Stomach (tissue), 4 donors: ENCODE results near the gene ENDOD1.

ENCODE experiments used
- CTCF ChIP-seq, 7 experiments: fragments of 450-650 bp in 4 of 7; fragments of 200-600 bp in 3 of 7; sonication (generic) in 3 of 7; IDR thresholded peaks; one replicate each; pipeline ENCODE4 v1.5.1; 2016 to 2019; ENCODE audit warnings: antibody characterized with exemption in 7 of 7, control low read depth in 2 of 7, mild to moderate bottlenecking in 1 of 7
- POLR2A ChIP-seq, 4 donors: fragments of 450-650 bp; IDR thresholded peaks; one replicate each; pipeline ENCODE4 v1.6.1; 2016; ENCODE audit warnings: antibody characterized with exemption in 4 of 4, control low read depth in 2 of 4, mild to moderate bottlenecking in 1 of 4, moderate library complexity in 1 of 4

GRCh38 chr11:95134491-95134890, 44.8 kb downstream of the ENDOD1 start:
- TF ChIP-seq POLR2A (IDR thresholded peaks at IDR 0.05): no peak
- no peak for TF ChIP-seq CTCF (IDR thresholded peaks at IDR 0.05)
